H9 (cell line): ENCODE data around the gene UBE2E3. TPM values are rescaled to one million over a fixed set of nuclear protein-coding genes. Genes with fewer than 3 reads are reported as not detected.

Experiments used
- DNase-seq: peaks from one replicate; pipeline ENCODE4 v3.0.0-alpha.2; 2017
- H2AFZ ChIP-seq: one replicate; pipeline ENCODE4 v1.6.1; 2013; ENCODE audit warnings: mild to moderate bottlenecking, low read length, control low read depth, moderate library complexity
- H2AK5ac ChIP-seq: 2 replicates; pipeline ENCODE4 v1.6.1; 2013; ENCODE audit warnings: low read length, control low read depth, mixed read lengths; ENCODE audit not compliant: insufficient read length
- H2BK120ac ChIP-seq: one replicate; pipeline ENCODE4 v1.6.1; 2013; ENCODE audit warnings: low read depth, mild to moderate bottlenecking, low read length, control low read depth, inconsistent platforms; ENCODE audit not compliant: poor library complexity, severe bottlenecking
- H2BK12ac ChIP-seq: 2 replicates; pipeline ENCODE4 v1.6.1; 2013; ENCODE audit warnings: low read length, control low read depth, mixed read lengths, low read depth; ENCODE audit not compliant: insufficient read length
- H2BK15ac ChIP-seq: 2 replicates; pipeline ENCODE4 v1.6.1; 2013; ENCODE audit warnings: low read depth, low read length, control low read depth
- H2BK20ac ChIP-seq: one replicate; pipeline ENCODE4 v1.6.1; 2013; ENCODE audit warnings: low read depth, mild to moderate bottlenecking, low read length, control low read depth, inconsistent platforms; ENCODE audit not compliant: poor library complexity, severe bottlenecking
- H2BK5ac ChIP-seq: 2 replicates; pipeline ENCODE4 v1.6.1; 2013; ENCODE audit warnings: low read length, control low read depth, mixed read lengths; ENCODE audit not compliant: insufficient read length
- H3K14ac ChIP-seq: 2 replicates; pipeline ENCODE4 v1.6.1; 2013; ENCODE audit warnings: low read length, control low read depth; ENCODE audit not compliant: insufficient read depth
- H3K18ac ChIP-seq: 2 replicates; pipeline ENCODE4 v1.6.1; 2013; ENCODE audit warnings: low read depth, mild to moderate bottlenecking, mixed read lengths, low read length, control low read depth; ENCODE audit not compliant: insufficient read length
- H3K23ac ChIP-seq: 2 replicates; pipeline ENCODE4 v1.6.1; 2013; ENCODE audit warnings: low read length, control low read depth, mixed read lengths, low read depth; ENCODE audit not compliant: insufficient read length
- H3K23me2 ChIP-seq: 2 replicates; pipeline ENCODE4 v1.6.1; 2013; ENCODE audit warnings: low read depth, mild to moderate bottlenecking, mixed read lengths, low read length, control low read depth; ENCODE audit not compliant: insufficient read length, poor library complexity, severe bottlenecking
- H3K27ac ChIP-seq: 2 replicates; pipeline ENCODE4 v1.5.1; 2013; ENCODE audit warnings: low read length, control low read depth, mixed read lengths, low read depth; ENCODE audit not compliant: insufficient read length
- H3K27me3 ChIP-seq: 2 replicates; pipeline ENCODE4 v1.6.1; 2013; ENCODE audit warnings: low read length, control low read depth, inconsistent platforms; ENCODE audit not compliant: insufficient read depth
- H3K4ac ChIP-seq: 2 replicates; pipeline ENCODE4 v1.6.1; 2013; ENCODE audit warnings: low read depth, mild to moderate bottlenecking, control low read depth, inconsistent platforms, low read length, moderate library complexity
- H3K4me1 ChIP-seq: 2 replicates; pipeline ENCODE4 v1.6.1; 2013; ENCODE audit warnings: low read length, control low read depth, inconsistent platforms; ENCODE audit not compliant: insufficient read depth
- H3K4me2 ChIP-seq: 2 replicates; pipeline ENCODE4 v1.6.1; 2013; ENCODE audit warnings: low read length, control low read depth, mixed read lengths; ENCODE audit not compliant: insufficient read length, insufficient read depth
- H3K56ac ChIP-seq: 2 replicates; pipeline ENCODE4 v1.6.1; 2013; ENCODE audit warnings: low read depth, mild to moderate bottlenecking, mixed read lengths, low read length, control low read depth; ENCODE audit not compliant: insufficient read length
- H3K79me1 ChIP-seq: 2 replicates; pipeline ENCODE4 v1.6.1; 2013; ENCODE audit warnings: low read depth, mild to moderate bottlenecking, moderate library complexity, low read length, control low read depth, inconsistent platforms; ENCODE audit not compliant: insufficient read depth, poor library complexity, severe bottlenecking
- H3K79me2 ChIP-seq: 2 replicates; pipeline ENCODE4 v1.6.1; 2013; ENCODE audit warnings: low read length, control low read depth, inconsistent platforms; ENCODE audit not compliant: insufficient read depth
- H3K9ac ChIP-seq: 2 replicates; pipeline ENCODE4 v1.6.1; 2013; ENCODE audit warnings: low read length, control low read depth, mixed read lengths; ENCODE audit not compliant: insufficient read length; ENCODE audit errors: extremely low read depth
- H3K9me3 ChIP-seq: one replicate; pipeline ENCODE4 v1.6.1; 2013; ENCODE audit warnings: low read depth, low read length, inconsistent platforms; ENCODE audit not compliant: control insufficient read depth
- H3T11ph ChIP-seq: one replicate; pipeline ENCODE4 v1.6.1; 2013; ENCODE audit warnings: mild to moderate bottlenecking, low read length, control low read depth, inconsistent platforms
- H4K20me1 ChIP-seq: one replicate; pipeline ENCODE4 v1.6.1; 2013; ENCODE audit not compliant: control insufficient read depth, insufficient read length, insufficient read depth
- H4K5ac ChIP-seq: 2 replicates; pipeline ENCODE4 v1.6.1; 2013; ENCODE audit warnings: low read depth, mild to moderate bottlenecking, mixed read lengths, low read length, control low read depth; ENCODE audit not compliant: insufficient read length
- H4K8ac ChIP-seq: replicated peaks from 2 replicates; pipeline ENCODE4 v1.6.1; 2013; ENCODE audit warnings: low read length, control low read depth, mixed read lengths, low read depth; ENCODE audit not compliant: insufficient read length
- H4K91ac ChIP-seq: 2 replicates; pipeline ENCODE4 v1.6.1; 2013; ENCODE audit warnings: low read depth, mild to moderate bottlenecking, moderate library complexity, mixed read lengths, low read length, control low read depth; ENCODE audit not compliant: insufficient read length
- H3K27ac Mint-ChIP-seq, 3 experiments: 2 replicates in 2 of 3; 3 replicates in 1 of 3; pipeline ENCODE4 v1.8.0; 2020 to 2021; ENCODE audit warnings: mixed read lengths in 3 of 3, mild to moderate bottlenecking in 1 of 3, moderate library complexity in 1 of 3
- H3K27me3 Mint-ChIP-seq: 2 replicates; pipeline ENCODE4 v1.8.0; 2021; ENCODE audit warnings: low read depth, mild to moderate bottlenecking, moderate library complexity, mixed read lengths
- H3K36me3 Mint-ChIP-seq, 3 experiments: 2 replicates in 2 of 3; 3 replicates in 1 of 3; pipeline ENCODE4 v1.8.0; 2020 to 2021; ENCODE audit warnings: low read depth in 3 of 3, mixed read lengths in 3 of 3; ENCODE audit not compliant: insufficient read depth in 1 of 3
- H3K4me1 Mint-ChIP-seq, 2 experiments: 2 replicates each; pipeline ENCODE4 v1.8.0; 2020; ENCODE audit warnings: mixed read lengths in 2 of 2
- H3K4me3 Mint-ChIP-seq, 2 experiments: 2 replicates in 1 of 2; 3 replicates in 1 of 2; pipeline ENCODE4 v1.8.0; 2020 to 2021; ENCODE audit warnings: mild to moderate bottlenecking in 2 of 2, mixed read lengths in 2 of 2, moderate library complexity in 1 of 2
- H3K9me3 Mint-ChIP-seq, 2 experiments: 2 replicates in 1 of 2; 3 replicates in 1 of 2; pipeline ENCODE4 v1.8.0; 2020; ENCODE audit warnings: mild to moderate bottlenecking in 2 of 2, mixed read lengths in 2 of 2, moderate library complexity in 1 of 2
- WGBS: extraction: QIAGEN DNeasy Blood & Tissue Kit; methylation state at CpG from one replicate; pipeline ENCODE4 v1.1.7; 2013; ENCODE audit warnings: missing lambda C conversion rate, low lambda C conversion rate, mixed read lengths; ENCODE audit not compliant: insufficient read length; ENCODE audit errors: extremely low coverage; 5-methylcytosine and 5-hydroxymethylcytosine counted together
- long read RNA-seq: library from polyadenylated mRNA; unstranded; transcript quantifications from one replicate; pipeline ENCODE4 v2.0.0, GENCODE V29; 2020
- total RNA-seq: library from RNA; stranded (reverse); gene quantifications from 2 replicates; pipeline ENCODE4 v1.2.1, GENCODE V29; 2021
- TF ChIP-seq, protein P1 (sequence below): fragments of 200-600 bp; sonication (generic); conservative IDR thresholded peaks from 3 replicates; pipeline ENCODE4 v1.8.0; 2021; ENCODE audit warnings: antibody characterized with exemption, mild to moderate bottlenecking

The UBE2E3 gene
- total RNA-seq = 89.1 and 99.7 TPM in 2 replicates
- long read RNA-seq, transcript UBE2E3-202 (6 exons, 1,570 nt) = major isoform, 187 of 229 reads
- long read RNA-seq, transcript UBE2E3-209 (6 exons, 1,556 nt) = minor isoform, 5 of 229 reads
- long read RNA-seq, partial matches to known transcripts = 18 of 229 reads
- long read RNA-seq, other reads (novel, unspliced or antisense) = 19 of 229 reads

DNA sequence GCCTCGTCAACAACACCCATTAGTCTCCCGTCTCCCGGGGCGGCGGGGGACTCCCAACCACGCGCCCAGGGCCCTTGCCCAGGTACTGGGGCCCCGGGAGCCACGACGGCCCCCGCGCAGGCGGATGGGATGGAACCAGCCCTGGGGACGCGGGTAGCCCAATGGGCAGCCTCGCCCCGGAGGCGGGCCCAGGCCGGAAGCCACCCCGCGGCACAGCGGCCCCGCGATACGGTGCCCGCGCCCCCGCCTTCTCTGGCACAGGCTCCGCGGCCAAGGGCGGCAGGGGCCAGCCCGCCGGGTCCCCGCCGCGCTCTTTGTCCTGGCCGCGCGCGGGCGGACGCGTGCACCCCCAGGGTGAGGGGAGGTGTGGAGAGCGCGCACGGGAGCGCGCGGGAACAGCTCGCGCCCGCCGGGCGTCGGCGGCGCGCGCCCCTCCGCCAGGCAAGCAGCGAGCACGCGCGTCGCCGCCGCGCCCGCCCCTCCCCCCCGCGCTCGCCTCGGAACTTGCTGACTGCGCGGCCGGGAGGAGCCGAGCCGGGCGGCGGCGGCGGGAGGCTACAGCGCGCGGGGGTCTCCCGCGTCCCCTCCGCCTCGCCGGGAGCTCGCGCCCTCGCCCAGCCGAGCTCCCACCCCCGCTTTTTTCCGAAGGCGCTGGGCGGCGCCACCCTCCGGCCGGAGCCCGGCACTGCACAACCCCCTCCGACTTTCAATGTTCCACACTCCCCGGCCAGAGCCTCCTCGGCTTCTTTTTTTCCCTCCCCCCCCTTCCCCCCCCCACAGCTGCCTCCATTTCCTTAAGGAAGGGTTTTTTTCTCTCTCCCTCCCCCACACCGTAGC is at the start of gene UBE2E3:
Gene UBE2E3 (plus strand): TSS at position 500 of the 837 bp plus-strand sequence. CDS start 1,438 bp downstream, outside the sequence.
- no peak within 1 kb of the TSS for H3K27ac ChIP-seq

More for the DNA sequence above, at the start of gene UBE2E3:
- H2BK120ac ChIP-seq = peak within 1 kb of the TSS; percentile 55
- Mint-ChIP-seq H3K9me3 (no peaks in the 10 kb centered on the region), H3K36me3 (peaks cover 9 to 22% (median 17%) of the 10 kb centered on the region in 3 experiments; a peak in 6 of 7 replicates), H3K4me1 (peaks cover 40 to 48% of the 10 kb centered on the region in 2 experiments), H3K27ac (peak within 1 kb of the TSS; percentile 98 to 99 (median 99)), H3K4me3 (peak within 1 kb of the TSS; percentile 96 to 99), H3K27me3 (peaks cover 7% of the 10 kb centered on the region)
- H2AK5ac ChIP-seq = no peak within 1 kb of the TSS
- H3K4me1 ChIP-seq = no peaks in the 10 kb centered on the region; the same call in 1 of the 2 replicates
- TF ChIP-seq, protein P1, sequence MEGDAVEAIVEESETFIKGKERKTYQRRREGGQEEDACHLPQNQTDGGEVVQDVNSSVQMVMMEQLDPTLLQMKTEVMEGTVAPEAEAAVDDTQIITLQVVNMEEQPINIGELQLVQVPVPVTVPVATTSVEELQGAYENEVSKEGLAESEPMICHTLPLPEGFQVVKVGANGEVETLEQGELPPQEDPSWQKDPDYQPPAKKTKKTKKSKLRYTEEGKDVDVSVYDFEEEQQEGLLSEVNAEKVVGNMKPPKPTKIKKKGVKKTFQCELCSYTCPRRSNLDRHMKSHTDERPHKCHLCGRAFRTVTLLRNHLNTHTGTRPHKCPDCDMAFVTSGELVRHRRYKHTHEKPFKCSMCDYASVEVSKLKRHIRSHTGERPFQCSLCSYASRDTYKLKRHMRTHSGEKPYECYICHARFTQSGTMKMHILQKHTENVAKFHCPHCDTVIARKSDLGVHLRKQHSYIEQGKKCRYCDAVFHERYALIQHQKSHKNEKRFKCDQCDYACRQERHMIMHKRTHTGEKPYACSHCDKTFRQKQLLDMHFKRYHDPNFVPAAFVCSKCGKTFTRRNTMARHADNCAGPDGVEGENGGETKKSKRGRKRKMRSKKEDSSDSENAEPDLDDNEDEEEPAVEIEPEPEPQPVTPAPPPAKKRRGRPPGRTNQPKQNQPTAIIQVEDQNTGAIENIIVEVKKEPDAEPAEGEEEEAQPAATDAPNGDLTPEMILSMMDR = peak; percentile 67
- no peak within 1 kb of the TSS for H4K5ac ChIP-seq
- peak within 1 kb of the TSS; percentile 91 for H3K14ac ChIP-seq
- H3K18ac ChIP-seq = peak within 1 kb of the TSS; percentile 63
- H3K4me2 ChIP-seq = peak within 1 kb of the TSS; percentile 99
- no peak within 1 kb of the TSS for H3T11ph ChIP-seq
- H2BK5ac ChIP-seq = no peak within 1 kb of the TSS
- no peak within 1 kb of the TSS for H4K91ac ChIP-seq
- H3K23ac ChIP-seq = no peak within 1 kb of the TSS
- H4K8ac ChIP-seq = no peak within 1 kb of the TSS
- no CpG with 5 or more reads among the region's 106 CpGs for WGBS
- no peak within 1 kb of the TSS for H2BK12ac ChIP-seq
- H3K79me1 ChIP-seq = no peaks in the 10 kb centered on the region
- no peak within 1 kb of the TSS; the same call in 1 of the 2 replicates for H3K4ac ChIP-seq
- peaks cover 9% of the 10 kb centered on the region for H3K23me2 ChIP-seq
- H2BK20ac ChIP-seq = no peak within 1 kb of the TSS
- H4K20me1 ChIP-seq = no peaks in the 10 kb centered on the region
- H3K9ac ChIP-seq = peak within 1 kb of the TSS; percentile 98
- no peaks in the 10 kb centered on the region for H3K27me3 ChIP-seq
- peak; percentile 82 for DNase-seq
- peak within 1 kb of the TSS; percentile 29 for H2AFZ ChIP-seq
- no peaks in the 10 kb centered on the region for H3K9me3 ChIP-seq
- peaks cover 7% of the 10 kb centered on the region; the same call in 1 of the 2 replicates for H3K79me2 ChIP-seq
- no peak within 1 kb of the TSS; the same call in 1 of the 2 replicates for H2BK15ac ChIP-seq
- no peak within 1 kb of the TSS for H3K56ac ChIP-seq
